HCT116 (cell line): Measurements from ENCODE around the gene CEP70.

Experiments
- CBX3 ChIP-seq: IDR thresholded peaks from 2 replicates; pipeline ENCODE4 v1.6.1; 2012; ENCODE audit warnings: low read depth
- EZH2 ChIP-seq: fragments of 200-600 bp; sonication (generic); IDR thresholded peaks from 2 replicates; pipeline ENCODE4 v1.6.1; 2017; ENCODE audit warnings: antibody characterized with exemption, mixed run types
- JUND ChIP-seq: IDR thresholded peaks from 2 replicates; pipeline ENCODE4 v1.6.1; 2012
- POLR2A ChIP-seq: IDR thresholded peaks from 2 replicates; pipeline ENCODE4 v1.7.0; 2011; ENCODE audit warnings: borderline replicate concordance; ENCODE audit not compliant: insufficient read depth, insufficient read length; ENCODE audit errors: extremely low read depth
- POLR2AphosphoS5 ChIP-seq: IDR thresholded peaks from 2 replicates; pipeline ENCODE4 v1.6.1; 2011; ENCODE audit warnings: mild to moderate bottlenecking, low read depth, low read length, moderate library complexity
- RAD21 ChIP-seq: IDR thresholded peaks from 2 replicates; pipeline ENCODE4 v1.6.1; 2012; ENCODE audit warnings: low read depth, mild to moderate bottlenecking
- SIN3A ChIP-seq: IDR thresholded peaks from 2 replicates; pipeline ENCODE4 v1.6.1; 2012; ENCODE audit warnings: low read depth
- ZFX ChIP-seq: fragments of 450-650 bp; IDR thresholded peaks from 2 replicates; pipeline ENCODE4 v1.6.1; 2017
- ZNF274 ChIP-seq: fragments of 200-500 bp; sonication (Bioruptor generic); IDR thresholded peaks from 2 replicates; pipeline ENCODE4 v1.6.1; 2014; ENCODE audit warnings: mild to moderate bottlenecking, low read depth, low read length, inconsistent platforms
- TF ChIP-seq, protein P1 (sequence below), 3 experiments: fragments of 200-600 bp in 1 of 3; sonication (generic) in 1 of 3; IDR thresholded peaks in 2 of 3; conservative IDR thresholded peaks in 1 of 3; 2 replicates each; pipeline ENCODE4 v1.5.1; 2012 to 2017; ENCODE audit warnings: low read depth in 2 of 3, low read length in 2 of 3, antibody characterized with exemption in 1 of 3, borderline replicate concordance in 1 of 3, control low read depth in 1 of 3, mild to moderate bottlenecking in 1 of 3, mixed read lengths in 1 of 3, mixed run types in 1 of 3, moderate library complexity in 1 of 3; ENCODE audit not compliant: insufficient read depth in 1 of 3
- TF ChIP-seq, protein P2 (sequence below): IDR thresholded peaks from 2 replicates; pipeline ENCODE4 v1.6.1; 2012

DNA sequence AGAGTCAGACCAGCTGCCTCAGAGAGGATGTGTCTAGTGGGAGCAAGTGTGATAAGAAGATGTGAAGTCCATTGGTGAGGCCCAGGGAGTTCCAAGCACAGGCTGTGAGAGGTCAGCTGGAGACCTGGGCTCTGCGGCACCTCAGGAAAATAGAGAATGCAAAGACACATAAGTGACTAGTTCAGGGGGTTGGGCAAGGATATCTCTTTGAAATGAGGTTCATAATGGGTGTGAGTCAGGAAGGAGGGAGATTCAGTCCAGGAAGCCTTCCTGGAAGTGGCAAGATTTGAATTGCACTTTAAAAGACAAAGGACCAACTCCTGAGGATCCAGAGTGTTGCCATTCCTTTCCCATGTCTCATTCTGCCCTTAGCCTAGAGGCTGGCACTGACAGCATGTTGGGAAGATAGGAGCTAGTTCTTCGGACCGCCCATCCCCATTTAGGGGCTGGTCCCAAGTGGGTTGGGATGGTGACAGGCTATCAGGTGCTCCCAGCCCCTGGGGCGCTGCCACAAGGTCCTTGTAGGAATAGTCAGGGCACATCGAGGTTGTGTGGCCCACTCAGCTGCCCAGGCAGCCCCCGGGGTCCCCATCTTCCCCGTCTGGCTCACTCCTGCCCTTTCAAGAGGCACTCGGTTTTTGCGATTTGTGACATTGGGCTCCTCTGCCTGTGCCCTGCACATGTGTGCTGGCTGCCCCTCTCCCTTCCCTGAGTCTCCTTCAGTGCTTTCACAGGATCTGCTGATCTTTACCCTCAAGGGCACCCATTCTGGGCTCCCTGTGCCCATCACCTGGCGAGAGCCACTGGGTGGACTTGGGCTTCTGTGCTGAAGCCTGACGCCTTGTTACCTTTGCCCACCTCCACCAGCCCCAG lies 136.0 kb downstream of the CEP70 start:
- TF ChIP-seq POLR2A (no peak), EZH2 (no peak), CBX3 (no peak), ZFX (no peak), POLR2AphosphoS5 (no peak), JUND (no peak), ZNF274 (no peak), SIN3A (no peak), RAD21 (no peak)
- TF ChIP-seq, protein P1, sequence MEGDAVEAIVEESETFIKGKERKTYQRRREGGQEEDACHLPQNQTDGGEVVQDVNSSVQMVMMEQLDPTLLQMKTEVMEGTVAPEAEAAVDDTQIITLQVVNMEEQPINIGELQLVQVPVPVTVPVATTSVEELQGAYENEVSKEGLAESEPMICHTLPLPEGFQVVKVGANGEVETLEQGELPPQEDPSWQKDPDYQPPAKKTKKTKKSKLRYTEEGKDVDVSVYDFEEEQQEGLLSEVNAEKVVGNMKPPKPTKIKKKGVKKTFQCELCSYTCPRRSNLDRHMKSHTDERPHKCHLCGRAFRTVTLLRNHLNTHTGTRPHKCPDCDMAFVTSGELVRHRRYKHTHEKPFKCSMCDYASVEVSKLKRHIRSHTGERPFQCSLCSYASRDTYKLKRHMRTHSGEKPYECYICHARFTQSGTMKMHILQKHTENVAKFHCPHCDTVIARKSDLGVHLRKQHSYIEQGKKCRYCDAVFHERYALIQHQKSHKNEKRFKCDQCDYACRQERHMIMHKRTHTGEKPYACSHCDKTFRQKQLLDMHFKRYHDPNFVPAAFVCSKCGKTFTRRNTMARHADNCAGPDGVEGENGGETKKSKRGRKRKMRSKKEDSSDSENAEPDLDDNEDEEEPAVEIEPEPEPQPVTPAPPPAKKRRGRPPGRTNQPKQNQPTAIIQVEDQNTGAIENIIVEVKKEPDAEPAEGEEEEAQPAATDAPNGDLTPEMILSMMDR (IDR thresholded peaks at IDR 0.05 in 2 of 3, conservative IDR thresholded peaks at IDR 0.05 in 1 of 3; ENCODE audit: borderline replicate concordance in 1 of 3, insufficient read depth in 1 of 3, low read depth in 2 of 3, low read length in 2 of 3) = no peak
- TF ChIP-seq, protein P2, sequence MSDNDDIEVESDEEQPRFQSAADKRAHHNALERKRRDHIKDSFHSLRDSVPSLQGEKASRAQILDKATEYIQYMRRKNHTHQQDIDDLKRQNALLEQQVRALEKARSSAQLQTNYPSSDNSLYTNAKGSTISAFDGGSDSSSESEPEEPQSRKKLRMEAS = no peak
